ENCODE measurements around the gene NRXN3. TPM values are rescaled to one million over a fixed set of nuclear protein-coding genes. Genes with fewer than 3 reads are reported as not detected.

Gene NRXN3
- total RNA-seq, 1 experiment from 2014 or later: not detected

GRCh38 chr14:79209418-79209817, 1039.2 kb downstream of the NRXN3 start:
- Histone ChIP-seq H3K27me3 (ENCODE audit: insufficient read depth, low read length) (no peaks in the 10 kb centered on the region), H3K79me2 (ENCODE audit: insufficient read depth, low read length) (no peaks in the 10 kb centered on the region), H3K4me3 (replicated peaks in 1 of 2; ENCODE audit: low read depth in 1 of 2, low read length in 2 of 2) (no peak overlapping the region), H2AFZ (ENCODE audit: low read depth, low read length, poor library complexity, severe bottlenecking) (no peak overlapping the region), H3K9me3 (ENCODE audit: control insufficient read depth in 1 of 2, insufficient read depth in 1 of 2, low read depth in 1 of 2, low read length in 2 of 2) (peaks cover 4 to 23% of the 10 kb centered on the region in 2 experiments; a peak in 2 of 4 replicates), H4K20me1 (ENCODE audit: insufficient read depth) (no peaks in the 10 kb centered on the region), H3K4me1 (ENCODE audit: control insufficient read depth in 1 of 2, insufficient read depth in 2 of 2, low read length in 2 of 2) (no peaks in the 10 kb centered on the region), H3K36me3 (ENCODE audit: control insufficient read depth in 1 of 2, insufficient read depth in 2 of 2, low read length in 2 of 2) (no peaks in the 10 kb centered on the region), H3K9me2 (ENCODE audit: insufficient read depth) (no peaks in the 10 kb centered on the region), H3K4me2 (ENCODE audit: low read length) (no peak overlapping the region), H3K27ac (ENCODE audit: low read depth, low read length) (no peak overlapping the region), H3K9ac (ENCODE audit: low read length) (no peak overlapping the region)
- intact Hi-C loops (cut with micrococcal nuclease): no loop called here
- RAD21 ChIA-PET (ENCODE audit: low non-redundant PET in 1 of 2, low total read pairs in 2 of 2, uncharacterized antibody in 2 of 2, unreplicated experiment in 2 of 2): no interaction called here
- CTCF ChIA-PET: no interaction called here
- TF ChIP-seq ZNF274 (IDR thresholded peaks at IDR 0.05; ENCODE audit: low read depth, low read length) (no peak), EZH2 (IDR thresholded peaks at IDR 0.05) (no peak), CBX3 (IDR thresholded peaks at IDR 0.05; ENCODE audit: low read depth) (no peak), POLR2AphosphoS5 (IDR thresholded peaks at IDR 0.05; ENCODE audit: low read depth, low read length) (no peak), SP1 (IDR thresholded peaks at IDR 0.05; ENCODE audit: low read depth) (no peak), ELF1 (IDR thresholded peaks at IDR 0.05; ENCODE audit: borderline replicate concordance, low read depth) (no peak), CEBPB (IDR thresholded peaks at IDR 0.05; ENCODE audit: low read depth) (no peak), EZH2phosphoT487 (IDR thresholded peaks at IDR 0.05; ENCODE audit: borderline replicate concordance) (no peak), TCF7L2 (IDR thresholded peaks at IDR 0.05; ENCODE audit: borderline replicate concordance, extremely low read depth, insufficient read depth, insufficient read length) (no peak), SIN3A (IDR thresholded peaks at IDR 0.05; ENCODE audit: low read depth) (no peak), ZFX (IDR thresholded peaks at IDR 0.05) (no peak)
- TF ChIP-seq, protein P1, sequence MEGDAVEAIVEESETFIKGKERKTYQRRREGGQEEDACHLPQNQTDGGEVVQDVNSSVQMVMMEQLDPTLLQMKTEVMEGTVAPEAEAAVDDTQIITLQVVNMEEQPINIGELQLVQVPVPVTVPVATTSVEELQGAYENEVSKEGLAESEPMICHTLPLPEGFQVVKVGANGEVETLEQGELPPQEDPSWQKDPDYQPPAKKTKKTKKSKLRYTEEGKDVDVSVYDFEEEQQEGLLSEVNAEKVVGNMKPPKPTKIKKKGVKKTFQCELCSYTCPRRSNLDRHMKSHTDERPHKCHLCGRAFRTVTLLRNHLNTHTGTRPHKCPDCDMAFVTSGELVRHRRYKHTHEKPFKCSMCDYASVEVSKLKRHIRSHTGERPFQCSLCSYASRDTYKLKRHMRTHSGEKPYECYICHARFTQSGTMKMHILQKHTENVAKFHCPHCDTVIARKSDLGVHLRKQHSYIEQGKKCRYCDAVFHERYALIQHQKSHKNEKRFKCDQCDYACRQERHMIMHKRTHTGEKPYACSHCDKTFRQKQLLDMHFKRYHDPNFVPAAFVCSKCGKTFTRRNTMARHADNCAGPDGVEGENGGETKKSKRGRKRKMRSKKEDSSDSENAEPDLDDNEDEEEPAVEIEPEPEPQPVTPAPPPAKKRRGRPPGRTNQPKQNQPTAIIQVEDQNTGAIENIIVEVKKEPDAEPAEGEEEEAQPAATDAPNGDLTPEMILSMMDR (IDR thresholded peaks at IDR 0.05 in 2 of 3, conservative IDR thresholded peaks at IDR 0.05 in 1 of 3; ENCODE audit: borderline replicate concordance in 1 of 3, insufficient read depth in 1 of 3, low read depth in 2 of 3, low read length in 2 of 3): no peak
- TF ChIP-seq, protein P2, sequence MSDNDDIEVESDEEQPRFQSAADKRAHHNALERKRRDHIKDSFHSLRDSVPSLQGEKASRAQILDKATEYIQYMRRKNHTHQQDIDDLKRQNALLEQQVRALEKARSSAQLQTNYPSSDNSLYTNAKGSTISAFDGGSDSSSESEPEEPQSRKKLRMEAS (IDR thresholded peaks at IDR 0.05): no peak
- no peak for ATAC-seq
- POLR2A ChIA-PET: no interaction called here
- no TSS peak for BruUV-seq (replicated peaks)
- no peak for DNase-seq (ENCODE audit: low read depth, low spot score)

Measured in HCT116 (cell line).